Measurements from ENCODE around the gene PRKCZ.
"Not testable (repeated sequence)": the region's sequence is repeated elsewhere in the genome, so short reads cannot be mapped to it uniquely, and the experiment has no call there.

Gene PRKCZ

GRCh38 chr1:2104621-2105427 lies 54.6 kb downstream of the PRKCZ start:
- DNase-seq, result no peak

DNA sequence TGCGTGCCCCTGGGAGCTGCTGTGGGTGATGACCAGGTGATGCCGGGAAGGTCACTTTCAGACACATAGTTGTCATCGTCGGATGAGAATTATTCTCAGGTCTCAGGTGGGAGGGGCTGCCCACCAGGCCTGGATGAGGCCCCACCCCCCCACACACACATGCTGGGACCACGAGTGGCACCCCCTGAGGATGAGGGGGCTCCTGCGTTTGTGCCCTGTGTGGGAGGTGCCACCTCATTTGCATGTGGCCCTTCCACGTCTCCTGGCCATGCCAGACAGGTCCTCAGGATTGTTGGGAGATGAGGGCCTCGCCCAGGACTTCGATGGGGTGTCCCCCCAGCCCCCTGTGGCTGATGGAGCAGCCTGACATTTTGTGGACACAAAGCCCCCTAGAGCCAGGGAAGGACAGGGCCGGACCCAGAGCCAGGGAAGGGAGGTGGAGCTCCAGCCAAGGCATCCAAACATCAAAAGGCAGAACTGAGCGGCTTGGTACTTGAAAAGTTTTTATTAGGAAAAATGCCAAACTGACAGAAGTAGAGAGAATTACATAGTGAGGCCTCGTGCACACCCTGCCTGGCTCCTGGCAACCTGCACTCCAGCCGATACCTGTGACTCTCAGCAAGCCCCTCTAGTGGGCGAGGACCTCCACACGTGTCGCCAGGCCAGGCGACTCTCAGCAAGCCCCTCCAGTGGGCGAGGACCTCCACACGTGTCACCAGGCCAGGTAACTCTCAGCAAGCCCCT lies 55.7 kb downstream of the PRKCZ start:
- DNase-seq, result no peak

DNA sequence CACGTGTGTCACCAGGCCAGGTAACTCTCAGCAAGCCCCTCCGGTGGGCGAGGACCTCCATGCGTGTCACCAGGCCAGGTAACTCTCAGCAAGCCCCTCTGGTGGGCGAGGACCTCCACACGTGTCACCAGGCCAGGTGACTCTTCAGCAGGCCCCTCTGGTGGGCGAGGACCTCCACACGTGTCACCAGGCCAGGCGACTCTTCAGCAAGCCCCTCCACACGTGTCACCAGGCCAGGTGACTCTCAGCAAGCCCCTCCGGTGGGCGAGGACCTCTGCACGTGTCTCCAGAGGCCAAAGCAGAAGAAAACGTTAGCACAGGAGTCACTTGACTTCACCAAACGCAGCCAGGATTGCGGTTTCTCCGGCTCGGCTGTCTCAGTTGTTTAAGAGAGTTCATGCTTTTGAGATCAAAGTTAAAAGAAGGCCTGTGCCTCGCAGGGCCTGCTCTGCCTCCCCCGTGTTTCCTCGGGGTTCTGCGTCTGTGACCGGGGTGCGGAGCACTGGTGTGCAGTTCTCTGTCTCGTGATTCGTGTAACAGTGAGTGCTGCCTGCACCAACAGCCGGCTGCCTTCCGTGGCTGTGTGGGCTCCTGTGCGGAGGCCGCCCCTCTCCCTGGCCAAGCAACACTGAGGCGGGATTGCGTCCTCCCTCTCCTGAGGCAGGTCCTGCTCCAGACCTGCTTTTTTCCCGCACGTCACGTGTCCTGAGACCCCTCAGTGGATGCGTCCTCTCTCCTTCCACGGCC lies 56.6 kb downstream of the PRKCZ start:
- DNase-seq, result no peak

DNA sequence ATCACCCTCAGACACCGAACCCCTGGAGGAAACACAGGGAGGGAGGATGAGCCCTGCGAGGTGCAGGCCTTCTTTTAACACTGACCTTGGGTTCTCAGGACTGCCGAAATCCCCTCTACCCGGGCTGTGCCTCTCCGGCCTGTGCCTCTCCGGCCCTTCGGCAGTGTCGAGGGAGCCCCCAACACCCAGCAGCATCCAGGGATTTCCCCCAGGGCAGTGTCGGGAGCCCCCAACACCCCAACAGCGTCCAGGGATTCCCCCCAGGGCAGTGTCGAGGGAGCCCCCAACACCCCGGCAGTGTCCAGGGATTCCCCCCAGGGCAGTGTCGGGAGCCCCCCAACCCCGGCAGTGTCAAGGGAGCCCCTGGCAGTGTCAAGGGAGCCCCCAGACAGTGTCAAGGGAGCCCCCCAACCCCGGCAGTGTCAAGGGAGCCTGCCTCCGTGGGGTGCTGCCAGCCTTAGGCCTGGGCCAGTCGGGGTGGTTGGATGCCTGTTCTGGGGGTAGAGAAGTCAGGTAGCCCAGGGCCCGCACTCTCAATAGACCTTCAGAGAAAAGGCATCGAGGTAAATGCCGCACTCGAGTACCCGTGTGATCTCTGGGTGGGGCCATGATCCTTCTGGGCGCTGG lies 57.5 kb downstream of the PRKCZ start:
- no peak for DNase-seq

GRCh38 chr1:2108213-2108876 lies 58.1 kb downstream of the PRKCZ start:
- DNase-seq, result no peak

DNA sequence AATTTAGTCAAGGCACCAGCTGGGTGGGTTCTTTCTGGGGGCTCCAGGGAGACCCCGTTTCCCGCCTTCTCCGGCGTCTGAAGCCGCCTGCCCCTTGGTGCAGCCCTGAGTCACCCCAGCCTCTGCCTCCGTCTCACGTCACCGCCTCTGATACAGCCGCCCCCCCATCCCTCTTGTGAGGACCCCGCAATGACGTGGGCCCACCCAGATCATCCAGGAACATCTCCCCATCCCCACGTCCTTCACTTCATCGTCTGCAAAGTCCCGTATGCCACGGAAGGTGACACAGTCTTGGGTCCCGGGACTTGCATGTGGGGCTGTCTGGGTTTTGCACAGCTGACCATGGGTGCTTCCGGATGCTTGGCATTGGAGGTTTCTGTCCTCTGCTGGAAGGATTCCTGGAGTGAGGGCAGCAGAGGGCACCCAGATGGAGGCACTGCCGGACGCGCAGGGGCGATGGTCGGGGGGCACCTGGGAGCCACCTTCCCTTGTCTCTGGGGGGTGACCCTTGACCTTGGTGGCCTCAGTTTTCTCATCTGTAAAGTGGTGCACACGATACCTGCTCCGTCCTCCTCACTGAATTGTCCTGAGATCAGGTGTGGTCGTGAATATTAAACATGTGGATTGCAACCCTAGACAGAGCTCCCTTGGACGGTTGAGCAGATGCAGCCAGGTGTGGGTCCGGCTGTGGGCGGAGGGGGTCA lies 58.8 kb downstream of the PRKCZ start:
- DNase-seq, result no peak

DNA sequence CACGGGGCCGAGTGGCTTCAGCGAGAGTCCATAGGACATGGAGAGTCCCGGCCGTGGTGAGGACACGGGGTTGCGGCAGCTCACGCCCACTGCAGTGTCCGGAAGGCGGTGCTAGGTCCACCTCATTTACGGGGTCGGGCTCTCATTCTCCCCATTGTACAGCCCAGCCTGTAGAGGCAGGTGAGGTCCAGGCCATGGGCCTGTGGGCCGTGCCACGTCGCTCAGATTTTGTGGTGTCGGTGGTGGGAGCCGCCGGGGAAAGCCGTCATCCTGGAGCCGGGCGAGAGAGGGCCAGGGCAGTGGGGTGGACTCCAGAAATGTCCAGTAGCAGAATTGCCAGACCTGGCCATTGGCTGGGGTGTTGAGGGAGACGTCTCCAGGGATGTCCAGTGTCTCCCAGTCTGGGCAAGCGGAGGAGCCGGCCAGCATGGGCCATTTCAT lies 59.4 kb downstream of the PRKCZ start:
- DNase-seq, result no peak

DNA sequence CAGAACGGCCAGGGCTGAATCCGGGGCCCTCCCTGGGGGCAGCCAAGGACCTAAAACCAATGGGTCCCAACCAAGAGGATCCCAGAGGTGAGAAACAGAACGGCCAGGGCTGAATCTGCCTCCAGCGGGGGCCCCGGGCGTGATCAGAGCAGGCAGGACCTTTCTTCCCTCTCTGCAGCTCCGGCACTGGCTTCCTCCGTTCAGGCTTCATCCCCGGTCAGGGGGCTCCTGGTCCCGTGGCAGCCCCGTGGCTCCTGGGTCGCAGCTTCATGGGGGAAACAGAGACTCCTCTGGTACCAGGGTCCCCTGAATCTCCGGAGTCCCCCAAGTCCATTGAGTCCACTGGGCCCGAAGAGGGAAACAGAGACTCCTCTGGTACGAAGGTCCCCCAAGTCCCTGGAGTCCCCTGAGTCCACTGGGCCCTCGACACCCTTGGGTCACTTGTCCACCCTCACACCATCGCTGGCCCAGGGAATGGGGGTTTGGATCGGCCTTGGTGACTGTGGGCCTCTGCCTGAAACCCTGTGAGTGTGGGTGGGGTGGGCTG lies 60.1 kb downstream of the PRKCZ start:
- DNase-seq, result no peak

- no peak for DNase-seq
Measured at GRCh38 chr1:2110738-2111673, 60.8 kb downstream of the PRKCZ start.

DNA sequence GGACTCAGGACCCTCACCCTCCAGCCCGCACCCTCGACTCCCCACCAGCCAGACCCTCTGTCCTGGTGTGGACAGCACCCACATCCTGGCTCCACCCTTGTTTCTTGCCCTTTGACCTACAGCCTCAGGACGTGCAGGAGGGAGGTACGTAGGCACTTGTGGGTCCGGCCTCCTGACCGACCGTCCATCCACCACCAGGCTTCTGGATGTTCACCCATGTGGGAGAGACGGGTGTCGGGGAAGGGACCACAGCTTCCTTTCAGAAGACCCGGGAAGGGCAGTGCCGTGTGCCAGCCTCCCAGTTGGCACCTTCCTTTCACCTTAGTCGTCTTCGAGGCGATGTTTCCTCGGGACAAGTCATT lies 61.4 kb downstream of the PRKCZ start:
- no peak for DNase-seq

DNA sequence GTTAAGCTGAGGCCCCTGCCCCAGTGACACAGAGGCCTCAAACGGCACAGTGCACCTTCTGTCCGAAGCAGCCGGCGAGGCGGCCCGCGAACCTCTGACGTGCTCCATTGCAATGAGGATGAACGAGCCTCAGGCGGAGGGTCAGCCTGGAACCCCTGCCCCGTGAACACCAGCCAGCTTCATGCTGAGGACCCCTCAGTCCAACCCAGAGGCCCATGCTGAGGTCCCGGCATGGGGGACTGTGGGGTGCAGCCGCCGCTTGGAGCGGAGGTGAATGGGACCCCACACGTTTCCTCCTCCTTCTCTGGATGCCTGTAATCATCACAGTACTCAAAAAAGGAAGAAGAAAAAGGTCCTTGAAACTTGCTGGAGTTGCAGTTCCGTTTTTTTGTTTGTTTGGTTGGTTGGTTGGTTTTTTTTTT lies 62.1 kb downstream of the PRKCZ start:
- no peak for DNase-seq

GRCh38 chr1:2113620-2114135 lies 63.5 kb downstream of the PRKCZ start:
- no peak for DNase-seq

GRCh38 chr1:2114635-2115007 lies 64.4 kb downstream of the PRKCZ start:
- DNase-seq, result not testable (repeated sequence)

GRCh38 chr1:2115008-2115641 lies 64.9 kb downstream of the PRKCZ start:
- DNase-seq, result no peak

GRCh38 chr1:2115702-2116341 lies 65.6 kb downstream of the PRKCZ start:
- DNase-seq, result no peak

DNA sequence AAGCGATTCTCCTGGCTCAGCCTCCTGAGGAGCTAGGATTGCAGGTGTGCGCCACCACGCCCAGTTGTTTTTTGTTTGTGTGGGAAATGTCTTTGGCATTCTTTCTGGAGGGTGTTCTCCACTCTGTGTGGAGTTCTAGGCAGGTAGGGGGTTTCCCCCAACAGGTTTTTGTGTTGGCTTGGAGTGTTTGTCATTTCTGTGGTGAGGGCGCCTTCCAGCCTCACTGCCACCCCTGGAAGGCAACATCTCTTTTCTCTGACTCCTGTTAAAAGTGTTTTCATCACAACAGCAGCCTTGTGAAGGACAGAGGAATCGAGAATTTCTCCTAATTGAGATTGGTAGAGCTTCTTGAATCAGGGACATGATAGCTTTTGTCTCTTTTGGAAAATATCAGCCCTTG lies 69.7 kb downstream of the PRKCZ start:
- DNase-seq, result no peak

- DNase-seq, result no peak
Measured at GRCh38 chr1:2121101-2121691, 71.0 kb downstream of the PRKCZ start.

- not testable (repeated sequence) for DNase-seq
Measured at GRCh38 chr1:2121794-2122193, 71.6 kb downstream of the PRKCZ start.
